ENCODE data around the gene KCNF1. TPM values are rescaled to one million over a fixed set of nuclear protein-coding genes. Genes with fewer than 3 reads are reported as not detected.

KCNF1 gene, protein sequence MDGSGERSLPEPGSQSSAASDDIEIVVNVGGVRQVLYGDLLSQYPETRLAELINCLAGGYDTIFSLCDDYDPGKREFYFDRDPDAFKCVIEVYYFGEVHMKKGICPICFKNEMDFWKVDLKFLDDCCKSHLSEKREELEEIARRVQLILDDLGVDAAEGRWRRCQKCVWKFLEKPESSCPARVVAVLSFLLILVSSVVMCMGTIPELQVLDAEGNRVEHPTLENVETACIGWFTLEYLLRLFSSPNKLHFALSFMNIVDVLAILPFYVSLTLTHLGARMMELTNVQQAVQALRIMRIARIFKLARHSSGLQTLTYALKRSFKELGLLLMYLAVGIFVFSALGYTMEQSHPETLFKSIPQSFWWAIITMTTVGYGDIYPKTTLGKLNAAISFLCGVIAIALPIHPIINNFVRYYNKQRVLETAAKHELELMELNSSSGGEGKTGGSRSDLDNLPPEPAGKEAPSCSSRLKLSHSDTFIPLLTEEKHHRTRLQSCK
- total RNA-seq (under 1 TPM in 7 of 10 donors, not detected in 3; 0.10 to 0.42 (median 0.23) TPM), polyA plus RNA-seq (under 1 TPM in 1 of 2 donors, not detected in 1; 0.25 TPM)
- long read RNA-seq, donor 1: 0 reads
- long read RNA-seq, donor 2: 0 reads
- long read RNA-seq, donor 3: 0 reads

DNA sequence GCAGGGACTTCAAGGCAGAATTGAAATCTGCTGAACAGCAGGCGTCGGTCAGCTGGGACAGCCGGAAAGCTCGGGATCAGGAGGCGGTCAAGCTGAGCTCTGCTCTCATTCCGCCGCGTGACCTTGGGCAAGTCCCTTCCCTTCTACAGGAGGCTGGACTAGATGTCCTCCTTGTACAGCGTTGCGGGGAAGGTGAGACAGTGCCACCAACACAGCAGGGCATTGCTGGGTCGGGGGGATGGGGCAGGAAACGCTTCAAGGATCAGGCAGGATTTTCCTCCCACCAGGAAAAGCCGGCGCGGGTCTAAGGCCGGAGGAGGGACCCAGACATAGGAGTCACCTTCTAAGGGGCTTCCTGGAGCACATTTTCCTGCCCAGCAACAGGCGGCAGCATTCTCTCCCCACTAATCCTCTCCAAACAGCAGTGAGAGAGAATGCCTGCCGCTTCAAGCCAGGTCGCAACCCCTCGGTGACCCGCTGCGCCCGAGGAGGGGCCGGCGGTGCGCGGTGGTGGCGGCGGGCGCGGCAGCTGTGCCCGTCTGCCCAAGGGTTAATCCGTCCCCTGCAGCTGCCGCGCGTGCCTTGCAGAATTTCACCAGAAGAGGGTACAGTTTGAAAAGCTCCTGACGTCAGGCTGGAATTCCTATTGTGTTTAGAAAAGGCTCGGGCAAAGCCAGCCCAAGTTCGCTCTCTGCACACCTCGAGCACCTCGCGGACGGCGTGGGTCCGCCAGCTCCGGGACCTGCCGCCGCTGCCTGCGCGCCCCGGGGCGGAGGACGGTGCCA lies at the start of gene KCNF1:
Gene KCNF1, plus strand, starts transcription at position 644 of the 785 bp plus-strand sequence. CDS start 493 bp downstream, outside the sequence.
- peak in 2 of 8 donors; percentile 21 to 40 for ATAC-seq
- peak within 1 kb of the TSS in 9 of 10 donors; percentile 27 to 49 (median 41) for H3K4me3 ChIP-seq
- no peaks in the 10 kb centered on the region for H3K9me3 ChIP-seq
- H3K27ac ChIP-seq: no peak within 1 kb of the TSS
- H3K4me1 ChIP-seq: peaks cover 0 to 10% (median 4%) of the 10 kb centered on the region in 9 donors
- intact Hi-C loops (cut with DNase I): loop anchor here in 5 of 10 donors (5.0 to 10.0 kb wide), 5 partner anchors 74 to 213 kb away; no protein-coding TSS in a partner anchor
- H3K36me3 ChIP-seq: no peaks in the 10 kb centered on the region
- peak in 5 of 9 donors; percentile 20 to 41 (median 30) for TF ChIP-seq CTCF (IDR thresholded peaks at IDR 0.05)
- H3K27me3 ChIP-seq: peaks cover 0 to 49% (median 39%) of the 10 kb centered on the region in 7 donors
- 7 to 8% methylated on average over 53 of the region's 53 CpGs for WGBS, 2 donors
- DNase-seq: no peak

DNA sequence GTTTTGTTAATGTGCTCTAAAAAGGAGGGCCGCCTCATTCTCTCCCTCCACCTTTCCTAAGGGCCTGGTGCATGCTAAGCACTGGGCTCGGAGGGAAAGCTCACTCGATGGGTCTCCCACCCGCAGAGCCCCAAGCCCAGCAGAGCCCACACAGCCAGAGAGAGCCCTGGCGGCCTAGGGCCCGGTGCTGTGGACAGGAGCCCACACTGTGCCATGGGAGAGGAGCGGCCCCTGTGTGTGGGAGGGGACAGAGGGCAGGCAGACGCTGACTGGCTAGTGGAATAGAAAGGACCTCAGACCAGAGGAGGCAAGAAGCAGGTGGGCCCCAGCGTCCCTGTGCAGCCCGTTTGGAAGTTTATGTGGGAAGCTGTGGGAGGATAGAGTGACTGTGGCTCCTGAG lies 49.4 kb upstream of the KCNF1 start:
- Histone ChIP-seq H3K9me3 (no peaks in the 10 kb centered on the region), H3K4me3 (no peak overlapping the region), H3K4me1 (peaks cover 9 to 80% (median 38%) of the 10 kb centered on the region in 9 donors), H3K27ac (peak overlapping the region in 2 of 10 donors; percentile 21 to 29), H3K27me3 (peaks cover 0 to 22% (median 4%) of the 10 kb centered on the region in 7 donors), H3K36me3 (no peaks in the 10 kb centered on the region)
- intact Hi-C loops (cut with DNase I): no loop called here
- ATAC-seq (peak in 5 of 8 donors; percentile 6 to 47 (median 38)), DNase-seq (no peak)
- 82 to 88% methylated on average over 10 of the region's 10 CpGs for WGBS, 2 donors
- TF ChIP-seq CTCF (IDR thresholded peaks at IDR 0.05): no peak

GRCh38 chr2:10863047-10863446 lies 48.7 kb upstream of the KCNF1 start:
- Histone ChIP-seq H3K27me3 (peaks cover 0 to 22% (median 4%) of the 10 kb centered on the region in 7 donors), H3K4me1 (peaks cover 10 to 81% (median 42%) of the 10 kb centered on the region in 9 donors), H3K27ac (peak overlapping the region in 4 of 10 donors; percentile 16 to 29 (median 20)), H3K36me3 (no peaks in the 10 kb centered on the region), H3K4me3 (no peak overlapping the region), H3K9me3 (no peaks in the 10 kb centered on the region)
- peak in 3 of 8 donors; percentile 17 to 21 (median 19) for ATAC-seq
- DNase-seq: no peak
- no peak for TF ChIP-seq CTCF (IDR thresholded peaks at IDR 0.05)
- intact Hi-C loops (cut with DNase I): no loop called here
- whole genome bisulfite sequencing, 2 donors: 69% methylated on average over 10 of the region's 10 CpGs

DNA sequence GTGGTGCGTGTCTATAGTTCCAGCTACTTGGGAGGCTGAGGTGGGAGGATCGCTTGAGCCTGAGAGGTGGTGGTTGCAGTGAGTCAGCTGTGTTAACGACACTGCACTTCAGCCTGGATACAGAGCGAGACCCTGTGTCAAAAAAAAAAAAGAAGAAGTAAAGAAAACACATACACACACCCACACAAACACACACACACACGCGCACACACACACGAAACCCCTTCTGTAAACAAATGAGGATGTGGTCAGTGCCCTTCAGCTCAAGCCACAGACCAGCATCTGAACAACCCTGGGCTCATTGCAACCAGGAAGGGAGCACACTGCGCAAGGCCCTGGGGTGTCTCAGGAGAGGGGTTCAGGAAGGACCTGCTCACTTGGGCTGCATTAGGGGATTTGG lies 47.9 kb upstream of the KCNF1 start:
- H3K4me3 ChIP-seq: no peak overlapping the region
- ATAC-seq (no peak), DNase-seq (no peak)
- peaks cover 15 to 84% (median 44%) of the 10 kb centered on the region in 9 donors for H3K4me1 ChIP-seq
- H3K27ac ChIP-seq: peak overlapping the region in 9 of 10 donors; percentile 18 to 90 (median 74)
- no peaks in the 10 kb centered on the region for H3K36me3 ChIP-seq
- peaks cover 0 to 22% (median 4%) of the 10 kb centered on the region in 7 donors for H3K27me3 ChIP-seq
- no peak for TF ChIP-seq CTCF (IDR thresholded peaks at IDR 0.05)
- 63 to 64% methylated on average over 8 of the region's 8 CpGs for WGBS, 2 donors
- no peaks in the 10 kb centered on the region for H3K9me3 ChIP-seq
- intact Hi-C loops (cut with DNase I): no loop called here
